Kidney epithelial cell (primary cell): ENCODE measurements around the gene ARAP1. TPM values are rescaled to one million over a fixed set of nuclear protein-coding genes. Genes with fewer than 3 reads are reported as not detected.

ENCODE experiments used
- DNase-seq: peaks from one replicate; pipeline ENCODE4 v3.0.0-alpha.2; 2010; ENCODE audit warnings: low read depth
- H3K27me3 ChIP-seq: 2 replicates; pipeline ENCODE4 v1.6.0; 2011; ENCODE audit warnings: low read length; ENCODE audit not compliant: control insufficient read depth, insufficient read depth
- H3K36me3 ChIP-seq: 2 replicates; pipeline ENCODE4 v1.5.1; 2011; ENCODE audit warnings: low read length; ENCODE audit not compliant: control insufficient read depth, insufficient read depth
- H3K4me3 ChIP-seq: 2 replicates; pipeline ENCODE4 v1.5.1; 2011; ENCODE audit warnings: low read depth, mild to moderate bottlenecking, control low read depth, low read length
- CTCF ChIP-seq: IDR thresholded peaks from 2 replicates; pipeline ENCODE4 v1.5.1; 2011; ENCODE audit warnings: mild to moderate bottlenecking, moderate library complexity, low read length, control low read depth, inconsistent platforms; ENCODE audit not compliant: insufficient read depth, poor library complexity, severe bottlenecking
- total RNA-seq: library from RNA; depleted of rRNA; stranded (reverse); fragments of >200 nt; gene quantifications from 2 replicates; pipeline ENCODE4 v1.2.3, GENCODE V29; 2015

ARAP1 gene
- total RNA-seq, 1 donor from 2014 or later: 97.1 TPM

- no peak for TF ChIP-seq CTCF
- H3K36me3 ChIP-seq: no peaks in the 10 kb centered on the region
- no peak overlapping the region for H3K4me3 ChIP-seq
- no peak for DNase-seq
- H3K27me3 ChIP-seq: peaks cover 80% of the 10 kb centered on the region
Observed at GRCh38 chr11:72678524-72678923, 73.7 kb downstream of the ARAP1 start.

DNA sequence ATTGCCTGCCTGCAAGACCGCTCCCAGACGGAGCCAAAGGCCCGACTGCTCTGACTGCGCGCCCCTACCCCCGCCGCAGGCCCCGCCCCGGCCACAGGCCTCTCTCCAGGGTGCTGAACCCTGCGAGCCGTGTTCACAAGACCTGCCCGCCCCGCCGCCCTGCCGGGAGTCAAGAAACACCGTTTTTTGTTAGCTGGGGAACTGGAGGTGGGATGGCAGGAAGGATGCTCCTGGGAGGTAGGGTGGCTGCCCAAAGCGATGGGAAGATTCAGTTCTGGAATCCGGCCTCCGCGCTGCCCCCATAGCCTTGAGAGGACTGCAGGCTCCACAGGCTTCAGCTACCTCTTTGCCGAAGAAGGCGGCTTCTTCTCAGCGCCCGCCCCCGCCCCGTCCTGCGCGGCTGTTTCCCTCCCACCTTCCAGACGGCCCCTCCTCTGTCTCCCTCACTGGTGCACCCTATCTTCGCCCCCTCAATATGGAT lies 75.3 kb downstream of the ARAP1 start:
- no peak for TF ChIP-seq CTCF
- no peak for DNase-seq
- Histone ChIP-seq H3K4me3 (no peak overlapping the region), H3K36me3 (no peaks in the 10 kb centered on the region), H3K27me3 (peaks cover 94% of the 10 kb centered on the region)

GRCh38 chr11:72675221-72675620 lies 77.0 kb downstream of the ARAP1 start:
- Histone ChIP-seq H3K27me3 (peaks cover 92% of the 10 kb centered on the region), H3K36me3 (no peaks in the 10 kb centered on the region), H3K4me3 (no peak overlapping the region)
- DNase-seq: no peak
- no peak for TF ChIP-seq CTCF

DNA sequence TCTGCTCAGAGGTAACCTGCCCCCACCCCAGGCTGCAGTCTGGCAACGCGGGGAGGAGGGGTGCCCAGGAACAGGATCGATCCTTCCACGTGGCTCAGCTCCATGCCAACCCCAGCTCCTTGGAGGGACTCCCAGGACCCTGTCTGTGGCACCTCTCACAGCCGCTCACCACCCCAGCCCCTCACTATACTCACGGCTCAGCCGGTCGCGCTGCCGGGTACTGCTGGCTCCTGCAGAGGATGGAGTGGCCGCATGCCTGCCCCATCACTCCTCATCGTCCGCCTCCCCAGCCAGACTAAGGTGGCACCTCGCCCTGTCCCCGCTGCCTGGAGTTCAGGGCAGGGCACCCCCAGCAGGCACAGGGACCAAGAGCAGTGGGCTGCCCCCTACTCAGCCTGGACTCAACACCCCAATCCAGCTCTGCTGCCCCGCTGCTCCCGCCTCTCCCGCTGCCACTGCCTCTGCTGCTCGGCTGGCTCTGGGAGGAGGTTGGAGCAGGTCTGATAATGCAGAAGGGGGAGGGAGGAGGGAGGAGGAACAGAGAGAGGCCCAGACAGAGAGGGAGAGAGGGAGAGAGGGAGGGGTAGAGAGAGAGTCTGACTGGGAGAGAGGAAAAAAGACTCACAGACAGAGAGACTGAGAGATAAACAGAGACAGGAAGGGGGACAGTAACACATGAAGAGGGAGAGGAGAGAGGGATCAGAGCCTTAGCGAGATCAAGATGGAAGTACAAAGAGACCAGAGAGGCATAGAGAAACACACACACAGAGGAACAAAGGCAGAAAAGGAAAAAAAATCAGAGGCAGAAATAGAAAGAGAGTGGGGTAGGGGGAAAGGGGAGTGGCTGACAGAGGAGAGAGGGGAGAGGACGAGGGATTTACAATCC lies 78.0 kb downstream of the ARAP1 start, which contains the start of gene PDE2A:
TSS of gene PDE2A (minus strand) at position 480 of the 886 bp plus-strand sequence. CDS start at position 265, 215 bp downstream.
- Histone ChIP-seq H3K4me3 (no peak within 1 kb of the TSS), H3K36me3 (no peaks in the 10 kb centered on the region), H3K27me3 (peaks cover 92% of the 10 kb centered on the region)
- DNase-seq: no peak
- TF ChIP-seq CTCF: no peak

DNA sequence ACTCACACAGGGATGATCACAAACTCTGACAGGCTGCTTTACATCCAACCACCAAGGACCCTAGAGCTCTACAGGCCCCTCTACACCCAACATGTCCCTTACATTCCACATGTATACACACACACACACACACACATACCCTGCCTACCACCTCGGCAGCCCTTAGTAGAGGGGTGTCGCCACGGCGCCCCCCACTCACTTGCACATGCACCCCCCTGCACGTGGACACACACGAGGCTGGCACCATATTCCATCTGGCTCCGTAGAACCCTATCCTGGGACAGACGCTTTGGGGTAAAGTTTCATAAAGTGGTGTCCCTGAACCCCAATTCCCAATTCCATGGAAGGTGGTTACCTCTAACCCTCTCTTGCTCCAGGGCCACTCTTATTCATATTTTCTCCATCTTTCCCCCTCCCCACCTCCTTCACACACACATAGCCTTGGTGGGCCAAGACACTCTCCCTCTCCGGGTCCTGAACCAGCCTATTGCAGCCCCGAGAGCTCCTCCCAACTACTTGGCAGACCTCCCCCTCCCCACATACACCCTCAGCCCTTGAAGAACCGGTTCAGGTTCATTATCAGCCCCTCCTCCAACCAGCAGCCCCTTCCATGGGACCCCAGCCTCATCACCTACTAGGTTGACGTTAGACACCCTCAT lies 78.8 kb downstream of the ARAP1 start:
- no peak for TF ChIP-seq CTCF
- Histone ChIP-seq H3K4me3 (no peak overlapping the region), H3K27me3 (peaks cover 92% of the 10 kb centered on the region), H3K36me3 (no peaks in the 10 kb centered on the region)
- DNase-seq: no peak
